OCI-LY3 (cell line): Measurements from ENCODE around the gene NDUFS8.

Experiments used
- CTCF ChIP-seq: fragments of 200-600, 300-600 bp; sonication (generic); IDR thresholded peaks from 2 replicates; pipeline ENCODE4 v1.5.1; 2014; ENCODE audit warnings: antibody characterized with exemption, low read length, low read depth
- EZH2phosphoT487 ChIP-seq: fragments of 200-600 bp; shearing (Covaris generic); IDR thresholded peaks from 2 replicates; pipeline ENCODE4 v1.6.1; 2018; ENCODE audit warnings: antibody characterized with exemption, mixed run types, low read depth

GRCh38 chr11:68066742-68067141, 36.3 kb downstream of the NDUFS8 start:
- no peak for TF ChIP-seq EZH2phosphoT487
- no peak for TF ChIP-seq CTCF
